SJCRH30 (cell line): ENCODE measurements around the gene ANKRD45. TPM values are rescaled to one million over a fixed set of nuclear protein-coding genes. Genes with fewer than 3 reads are reported as not detected.
"Not testable (repeated sequence)": the region's sequence is repeated elsewhere in the genome, so short reads cannot be mapped to it uniquely, and the experiment has no call there.

Experiments
- DNase-seq, 2 experiments: peaks; one replicate each; pipeline ENCODE4 v3.0.0-alpha.2; 2015 to 2020
- H3K27ac ChIP-seq: fragments of 250-450 bp; sonication (Bioruptor Pico); 2 replicates; pipeline ENCODE4 v1.5.1; 2020; ENCODE audit warnings: mild to moderate bottlenecking, moderate library complexity
- H3K27me3 ChIP-seq: fragments of 250-450 bp; sonication (Bioruptor Pico); 2 replicates; pipeline ENCODE4 v1.5.1; 2020; ENCODE audit warnings: mild to moderate bottlenecking, moderate library complexity
- H3K36me3 ChIP-seq: fragments of 250-450 bp; sonication (Bioruptor Pico); 2 replicates; pipeline ENCODE4 v1.5.1; 2020; ENCODE audit warnings: mild to moderate bottlenecking, moderate library complexity
- H3K4me1 ChIP-seq: fragments of 250-450 bp; sonication (Bioruptor Pico); 2 replicates; pipeline ENCODE4 v1.5.1; 2020; ENCODE audit warnings: mild to moderate bottlenecking, moderate library complexity
- H3K4me3 ChIP-seq: fragments of 250-450 bp; sonication (Bioruptor Pico); 2 replicates; pipeline ENCODE4 v1.5.1; 2020; ENCODE audit warnings: mild to moderate bottlenecking, moderate library complexity
- H3K9me3 ChIP-seq: fragments of 250-450 bp; sonication (Bioruptor Pico); replicated peaks from 2 replicates; pipeline ENCODE4 v1.5.1; 2020; ENCODE audit warnings: mild to moderate bottlenecking, moderate library complexity
- total RNA-seq: library from RNA; depleted of rRNA; stranded (reverse); fragments of >200 nt; shearing (Covaris generic); gene quantifications from 2 replicates; pipeline ENCODE4 v1.2.3, GENCODE V29; 2014; rRNA removed

The ANKRD45 gene, protein sequence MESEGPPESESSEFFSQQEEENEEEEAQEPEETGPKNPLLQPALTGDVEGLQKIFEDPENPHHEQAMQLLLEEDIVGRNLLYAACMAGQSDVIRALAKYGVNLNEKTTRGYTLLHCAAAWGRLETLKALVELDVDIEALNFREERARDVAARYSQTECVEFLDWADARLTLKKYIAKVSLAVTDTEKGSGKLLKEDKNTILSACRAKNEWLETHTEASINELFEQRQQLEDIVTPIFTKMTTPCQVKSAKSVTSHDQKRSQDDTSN
- total RNA-seq, result not detected in 2 replicates

DNA sequence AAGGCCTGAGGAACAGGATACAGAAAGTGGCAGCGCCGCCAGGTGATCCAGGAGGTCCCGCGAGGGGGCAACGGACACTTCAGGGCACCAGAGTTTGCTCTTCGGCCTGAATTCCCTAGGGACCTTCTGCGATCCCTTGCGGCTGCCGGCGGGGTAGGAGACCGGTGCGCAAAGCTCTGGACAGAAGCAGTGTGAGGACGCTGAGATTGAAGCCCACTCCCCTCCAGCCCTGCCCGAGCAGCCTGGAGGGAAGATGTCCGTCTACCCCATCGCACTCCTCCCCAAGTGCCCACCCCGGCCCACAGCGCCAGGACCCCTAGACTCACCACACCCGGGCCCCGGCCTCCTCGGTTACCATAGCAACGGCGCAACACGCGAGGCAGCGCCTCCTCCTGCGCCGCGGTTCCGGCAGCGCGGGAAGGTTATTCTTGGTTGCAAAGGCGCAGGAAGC, at the start of gene ANKRD45:
Gene ANKRD45, minus strand, starts transcription at position 361 of the 451 bp plus-strand sequence. CDS start 10,433 bp downstream, outside the sequence.
- Histone ChIP-seq H3K27me3 (no peaks in the 10 kb centered on the region), H3K4me1 (no peaks in the 10 kb centered on the region), H3K36me3 (no peaks in the 10 kb centered on the region), H3K27ac (no peak within 1 kb of the TSS), H3K4me3 (no peak within 1 kb of the TSS), H3K9me3 (no peaks in the 10 kb centered on the region)
- no peak for DNase-seq

DNA sequence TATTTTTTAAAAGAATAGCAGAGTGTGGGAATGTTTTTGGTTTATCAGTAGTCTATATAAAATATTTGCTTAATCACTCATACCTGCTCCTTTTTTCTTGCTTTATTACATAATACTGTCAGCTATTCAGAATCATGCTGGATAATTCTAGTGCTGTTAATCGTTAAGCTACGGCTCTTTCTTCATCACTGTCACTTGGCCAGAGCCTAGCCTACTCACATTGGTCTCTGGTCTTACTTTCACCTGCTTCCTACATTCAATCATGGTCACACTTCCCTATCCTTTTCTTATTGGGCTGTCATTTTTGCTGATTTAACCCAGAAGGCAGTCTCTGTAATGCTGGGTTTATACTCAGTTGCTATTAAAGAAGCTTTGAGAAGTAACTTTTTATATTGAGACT, 47.6 kb upstream of the ANKRD45 start:
- Histone ChIP-seq H3K36me3 (no peaks in the 10 kb centered on the region; the same call in 1 of the 2 replicates), H3K4me3 (no peak overlapping the region), H3K4me1 (no peaks in the 10 kb centered on the region), H3K9me3 (no peaks in the 10 kb centered on the region), H3K27ac (no peak overlapping the region), H3K27me3 (no peaks in the 10 kb centered on the region)
- no peak for DNase-seq

GRCh38 chr1:173715538-173715844, 45.8 kb upstream of the ANKRD45 start:
- no peaks in the 10 kb centered on the region for H3K27me3 ChIP-seq
- H3K36me3 ChIP-seq, result no peaks in the 10 kb centered on the region; the same call in 1 of the 2 replicates
- no peaks in the 10 kb centered on the region for H3K4me1 ChIP-seq
- DNase-seq, result no peak
- H3K9me3 ChIP-seq, result no peaks in the 10 kb centered on the region
- peak overlapping the region; percentile 35 for H3K27ac ChIP-seq
- peak overlapping the region; percentile 74 for H3K4me3 ChIP-seq

DNA sequence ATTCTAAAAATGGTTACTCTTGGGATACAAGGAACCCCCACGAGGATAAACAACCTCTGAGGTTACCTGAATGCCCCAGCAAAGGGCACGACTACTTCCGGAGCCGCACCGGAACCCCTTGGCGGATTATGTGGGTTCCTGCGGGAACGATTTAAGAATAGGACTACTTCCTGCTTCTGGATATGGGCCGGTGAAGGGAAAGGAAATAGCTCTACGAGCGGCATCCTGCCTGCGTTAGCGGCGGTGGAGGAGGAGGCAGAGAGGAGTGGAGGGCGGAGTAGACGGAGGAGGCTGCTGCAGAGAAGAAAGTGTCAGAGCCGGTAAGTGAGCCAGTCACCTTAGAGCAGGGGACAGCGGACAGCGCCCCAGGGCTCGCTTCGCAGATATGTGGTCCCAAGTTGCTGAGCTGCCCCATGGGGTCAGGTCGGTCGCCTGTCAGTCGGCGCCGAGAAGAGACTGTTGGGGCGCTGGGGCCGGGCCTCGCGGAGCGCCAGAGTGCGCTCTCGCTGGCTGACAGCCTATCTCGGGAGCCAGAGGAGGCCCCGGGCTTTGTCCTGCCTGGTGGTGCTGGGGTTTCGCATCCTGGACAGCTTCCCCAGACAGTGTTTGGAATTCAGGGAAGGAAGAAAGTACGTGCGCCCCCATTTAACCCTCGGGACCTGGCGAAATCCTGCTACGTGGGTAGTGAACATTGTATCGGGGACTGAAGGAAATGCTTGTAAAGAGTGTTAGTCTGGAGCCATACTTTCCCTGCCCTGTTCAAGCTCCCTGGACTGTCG, 45.3 kb upstream of the ANKRD45 start, which contains the start of gene KLHL20:
Gene KLHL20, plus strand, starts transcription at position 223 of the 779 bp plus-strand sequence. CDS start 1,063 bp downstream, outside the sequence.
- Histone ChIP-seq H3K27me3 (no peaks in the 10 kb centered on the region), H3K9me3 (no peaks in the 10 kb centered on the region), H3K27ac (peak within 1 kb of the TSS; percentile 35), H3K4me1 (no peaks in the 10 kb centered on the region), H3K36me3 (no peaks in the 10 kb centered on the region; the same call in 1 of the 2 replicates), H3K4me3 (peak within 1 kb of the TSS; percentile 74)
- peak; percentile 85 to 92 for DNase-seq

DNA sequence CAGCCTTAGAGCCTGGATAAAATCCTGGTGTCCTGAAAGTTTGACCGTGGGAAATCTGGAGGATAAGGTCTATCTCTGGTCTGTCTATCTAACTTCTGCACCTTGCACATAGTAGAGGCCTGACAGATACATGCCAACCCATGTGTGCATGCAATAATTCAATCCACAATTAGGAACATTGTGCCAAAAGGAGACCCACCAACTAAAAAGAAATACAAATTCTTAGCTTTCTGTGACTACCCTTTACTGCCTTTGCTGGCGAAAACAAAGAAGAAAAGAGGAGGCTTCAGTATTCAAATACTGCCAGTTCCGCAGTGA, 44.7 kb upstream of the ANKRD45 start:
- H3K27ac ChIP-seq, result peak overlapping the region; percentile 35

DNA sequence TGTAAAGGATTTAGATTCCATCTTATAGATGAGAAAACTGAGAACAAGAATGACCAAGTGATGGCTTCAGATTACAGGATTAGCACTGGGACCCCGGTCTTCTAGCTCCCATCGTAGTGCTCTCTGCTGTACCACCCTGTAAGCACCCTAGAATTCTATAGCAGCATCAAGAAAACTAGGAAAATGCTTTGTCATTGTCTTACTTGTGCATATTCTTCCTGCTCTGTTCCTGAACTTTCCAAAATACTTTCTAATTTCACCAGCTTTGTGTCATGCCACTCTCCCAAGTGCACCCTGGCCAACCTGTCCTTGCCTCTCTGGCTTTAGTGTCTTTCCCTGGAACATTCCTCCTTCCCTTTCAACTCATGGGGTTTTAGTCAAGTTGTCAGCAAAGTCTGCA, 39.1 kb upstream of the ANKRD45 start:
- Histone ChIP-seq H3K27ac (no peak overlapping the region), H3K4me3 (no peak overlapping the region), H3K27me3 (no peaks in the 10 kb centered on the region), H3K4me1 (no peaks in the 10 kb centered on the region), H3K36me3 (no peaks in the 10 kb centered on the region), H3K9me3 (no peaks in the 10 kb centered on the region)
- no peak for DNase-seq

More for the DNA sequence above, 44.7 kb upstream of the ANKRD45 start:
- no peaks in the 10 kb centered on the region; the same call in 1 of the 2 replicates for H3K36me3 ChIP-seq
- DNase-seq, result no peak
- no peaks in the 10 kb centered on the region for H3K27me3 ChIP-seq
- H3K9me3 ChIP-seq, result no peaks in the 10 kb centered on the region
- no peaks in the 10 kb centered on the region for H3K4me1 ChIP-seq
- H3K4me3 ChIP-seq, result peak overlapping the region; percentile 74

GRCh38 chr1:173705117-173705516, 35.5 kb upstream of the ANKRD45 start:
- Histone ChIP-seq H3K36me3 (no peaks in the 10 kb centered on the region), H3K27ac (no peak overlapping the region)
- no peak for DNase-seq

DNA sequence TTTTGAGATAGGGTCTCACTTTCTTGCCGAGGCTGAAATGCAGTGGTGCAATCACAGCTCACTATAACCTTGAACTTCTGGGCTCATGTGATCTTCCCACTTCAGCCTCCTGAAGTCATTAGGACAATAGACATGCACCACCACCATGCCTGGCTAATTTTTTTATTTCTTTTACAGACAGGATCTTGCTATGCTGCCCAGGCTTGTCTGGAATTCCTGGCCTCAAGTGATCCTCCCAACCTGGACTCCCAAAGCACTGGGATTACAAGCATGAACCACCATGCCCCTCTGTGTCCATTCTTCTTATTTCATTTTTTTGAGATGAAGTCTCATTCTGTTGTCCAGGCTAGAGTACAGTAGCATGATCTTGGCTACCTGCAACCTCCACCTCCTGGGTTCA, 33.1 kb upstream of the ANKRD45 start:
- Histone ChIP-seq H3K27ac (no peak overlapping the region), H3K9me3 (no peaks in the 10 kb centered on the region), H3K27me3 (no peaks in the 10 kb centered on the region), H3K36me3 (no peaks in the 10 kb centered on the region), H3K4me3 (no peak overlapping the region), H3K4me1 (no peaks in the 10 kb centered on the region)
- no peak for DNase-seq

More at GRCh38 chr1:173705117-173705516, 35.5 kb upstream of the ANKRD45 start:
- Histone ChIP-seq H3K4me3 (no peak overlapping the region), H3K4me1 (no peaks in the 10 kb centered on the region), H3K9me3 (no peaks in the 10 kb centered on the region), H3K27me3 (no peaks in the 10 kb centered on the region)

DNA sequence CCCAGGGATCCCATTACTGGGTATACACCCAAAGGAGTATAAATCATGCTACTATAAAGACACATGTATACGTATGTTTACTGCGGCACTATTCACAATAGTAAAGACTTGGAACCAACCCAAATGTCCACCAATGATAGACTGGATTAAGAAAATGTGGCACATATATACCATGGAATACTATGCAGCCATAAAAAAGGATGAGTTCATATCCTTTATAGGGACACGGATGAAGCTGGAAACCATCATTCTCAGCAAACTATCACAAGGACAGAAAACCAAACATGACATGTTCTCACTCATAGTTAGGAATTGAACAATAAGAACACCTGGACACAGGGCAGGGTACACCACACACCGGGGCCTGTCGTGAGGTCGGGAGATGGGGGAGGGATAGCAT, 31.6 kb upstream of the ANKRD45 start:
- H3K27me3 ChIP-seq, H3K36me3 ChIP-seq, H3K9me3 ChIP-seq, DNase-seq, H3K4me3 ChIP-seq, H3K4me1 ChIP-seq, H3K27ac ChIP-seq: not testable (repeated sequence)

GRCh38 chr1:173693238-173693637, 23.6 kb upstream of the ANKRD45 start:
- H3K4me1 ChIP-seq, result no peaks in the 10 kb centered on the region
- no peaks in the 10 kb centered on the region for H3K27me3 ChIP-seq
- H3K27ac ChIP-seq, result no peak overlapping the region
- H3K9me3 ChIP-seq, result no peaks in the 10 kb centered on the region
- H3K4me3 ChIP-seq, result no peak overlapping the region
- no peaks in the 10 kb centered on the region for H3K36me3 ChIP-seq
- no peak for DNase-seq

- Histone ChIP-seq H3K4me3 (no peak overlapping the region), H3K27ac (no peak overlapping the region), H3K4me1 (no peaks in the 10 kb centered on the region), H3K27me3 (no peaks in the 10 kb centered on the region), H3K36me3 (no peaks in the 10 kb centered on the region), H3K9me3 (no peaks in the 10 kb centered on the region)
- DNase-seq, result no peak
These were observed 18.6 kb upstream of the ANKRD45 start for GRCh38 chr1:173688300-173688699.

DNA sequence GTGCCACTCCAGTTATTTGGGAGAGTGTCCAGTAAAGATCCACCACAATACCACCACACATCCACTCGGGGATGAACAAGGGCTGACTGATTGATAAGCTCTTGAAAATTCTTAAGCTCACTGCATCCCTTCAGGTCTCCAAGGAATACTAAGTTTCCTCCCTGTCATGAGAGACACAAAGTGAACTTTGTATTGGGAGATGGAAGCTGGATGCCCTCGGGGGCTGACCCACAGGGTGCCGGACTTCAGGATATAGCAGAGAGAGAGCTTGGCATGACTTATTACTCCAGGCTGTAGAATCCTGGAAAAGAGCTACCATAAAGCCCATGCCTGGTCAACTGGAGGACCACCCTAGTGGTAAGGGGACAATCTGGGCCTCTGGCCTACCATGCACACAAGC, 15.5 kb upstream of the ANKRD45 start:
- H3K27me3 ChIP-seq, H3K36me3 ChIP-seq, H3K9me3 ChIP-seq, H3K27ac ChIP-seq, DNase-seq, H3K4me1 ChIP-seq, H3K4me3 ChIP-seq: not testable (repeated sequence)

DNA sequence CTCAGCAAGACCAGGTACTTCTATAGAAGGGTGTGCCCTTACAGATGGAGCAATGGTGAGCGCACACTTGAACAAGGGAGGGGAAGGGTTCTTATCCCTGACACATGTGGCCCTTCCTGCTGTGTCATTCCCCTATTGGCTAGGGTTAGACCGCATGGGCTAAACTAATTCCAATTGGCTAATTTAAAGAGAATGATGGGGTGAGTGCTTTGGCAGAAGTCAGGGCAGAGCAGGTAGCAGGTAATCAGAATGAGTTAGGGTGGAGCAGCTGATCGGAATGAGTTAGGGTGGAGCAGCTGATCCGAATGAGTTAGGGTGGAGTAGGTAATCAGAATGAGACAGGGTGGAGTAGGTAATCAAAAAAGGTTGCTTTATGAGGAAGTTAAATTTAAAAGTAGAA, 14.2 kb upstream of the ANKRD45 start:
- H3K36me3 ChIP-seq, H3K9me3 ChIP-seq, DNase-seq, H3K27me3 ChIP-seq, H3K4me1 ChIP-seq, H3K4me3 ChIP-seq, H3K27ac ChIP-seq: not testable (repeated sequence)

- Histone ChIP-seq H3K4me1 (no peaks in the 10 kb centered on the region), H3K4me3 (no peak overlapping the region), H3K27me3 (no peaks in the 10 kb centered on the region), H3K36me3 (no peaks in the 10 kb centered on the region), H3K9me3 (no peaks in the 10 kb centered on the region), H3K27ac (no peak overlapping the region)
- DNase-seq, result no peak
These were observed 12.5 kb upstream of the ANKRD45 start for GRCh38 chr1:173682184-173682583.

DNA sequence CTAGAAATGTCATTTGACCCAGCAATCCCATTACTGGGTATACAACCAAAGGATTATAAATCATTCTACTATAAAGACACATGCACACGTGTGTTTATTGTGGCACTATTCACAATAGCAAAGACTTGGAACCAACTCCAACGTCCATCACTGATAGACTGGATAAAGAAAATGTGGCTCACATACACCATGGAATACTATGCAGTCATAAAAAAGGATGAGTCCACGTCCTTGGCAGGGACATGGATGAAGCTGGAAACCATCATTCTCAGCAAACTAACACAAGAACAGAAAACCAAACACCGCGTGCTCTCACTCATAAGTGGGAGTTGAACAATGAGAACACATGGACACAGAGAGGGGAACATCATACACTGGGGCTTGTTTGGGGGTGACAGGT, 10.5 kb upstream of the ANKRD45 start:
- not testable (repeated sequence) for H3K4me3 ChIP-seq, DNase-seq, H3K36me3 ChIP-seq, H3K4me1 ChIP-seq, H3K27me3 ChIP-seq, H3K27ac ChIP-seq, H3K9me3 ChIP-seq
